ENCODE results near the gene COL1A2. TPM values are rescaled to one million over a fixed set of nuclear protein-coding genes. Genes with fewer than 3 reads are reported as not detected.

COL1A2 gene
- total and polyA plus RNA-seq, 2 of the 4 experiments (the other 2 are of a cell fraction) = 1,211 to 4,454 TPM

GRCh38 chr7:94374231-94374630, 20.5 kb upstream of the COL1A2 start:
- H3K9me3 ChIP-seq (ENCODE audit: control insufficient read depth, insufficient read depth, low read length) = no peaks in the 10 kb centered on the region
- H2BK120ac ChIP-seq (ENCODE audit: low read depth, low read length) = peak overlapping the region; percentile 95
- intact Hi-C loops (cut with micrococcal nuclease) (loop anchor here (1.0 to 2.0 kb wide), 3 partner anchors 25 to 77 kb away; no protein-coding TSS in a partner anchor), in situ Hi-C loops (cut with MboI; ENCODE audit: low sequenced_read_pairs) (no loop called here), dilution Hi-C loops (cut with HindIII; ENCODE audit: low sequenced_read_pairs, unreplicated experiment) (no loop called here)
- no peaks in the 10 kb centered on the region for H3K36me3 ChIP-seq (ENCODE audit: control insufficient read depth, insufficient read depth, low read length)
- peak overlapping the region; percentile 97 for H4K5ac ChIP-seq (ENCODE audit: low read depth, low read length)
- peak overlapping the region; percentile 41; the same call in 1 of the 2 replicates for H3K4me3 ChIP-seq (ENCODE audit: insufficient read depth, low read depth, low read length)
- ChIA-PET POLR2A (ENCODE audit: unreplicated experiment) (interaction anchor here (0.7 to 5.0 kb wide), 10 partner anchors 8 to 77 kb away, joined by 3 to 79 read pairs (median 12); partner anchors contain the start of gene COL1A2), CTCF (interaction anchor here (1.1 to 3.2 kb wide), 2 partner anchors 20 to 78 kb away, joined by 3 to 19 read pairs; partner anchors contain the start of gene COL1A2)
- peak overlapping the region; percentile 97 for H3K18ac ChIP-seq (ENCODE audit: low read depth, low read length)
- H3K4ac ChIP-seq (ENCODE audit: low read depth, low read length) = peak overlapping the region; percentile 90
- WGBS, 2 experiments (ENCODE audit: extremely low coverage in 2 of 2, insufficient read length in 1 of 2) = no CpG with 5 or more reads among the region's 2 CpGs
- no TSS peak for BruUV-seq (replicated peaks)
- H2BK15ac ChIP-seq (ENCODE audit: low read depth, low read length) = peak overlapping the region; percentile 92
- no peaks in the 10 kb centered on the region for H4K20me1 ChIP-seq (ENCODE audit: insufficient read depth, low read length)
- peaks cover 16 to 30% of the 10 kb centered on the region in 2 experiments; a peak in 3 of 4 replicates for H3K79me1 ChIP-seq (ENCODE audit: low read depth in 1 of 2, low read length in 2 of 2)
- peak overlapping the region; percentile 90 for H3K4me2 ChIP-seq (ENCODE audit: low read depth, low read length)
- H3K14ac ChIP-seq (replicated peaks; ENCODE audit: low read depth, low read length) = peak overlapping the region; percentile 99
- peaks cover 13% of the 10 kb centered on the region for H3K4me1 ChIP-seq (ENCODE audit: control insufficient read depth, insufficient read depth, low read length)
- peak; percentile 93 for DNase-seq
- peak overlapping the region; percentile 96 for H2BK20ac ChIP-seq (ENCODE audit: low read depth, low read length)
- H3K9ac ChIP-seq (ENCODE audit: low read depth, low read length) = peak overlapping the region; percentile 92
- H3K9me1 ChIP-seq (ENCODE audit: insufficient read depth, low read length) = no peaks in the 10 kb centered on the region; the same call in 1 of the 2 replicates
- no peak overlapping the region for H2AFZ ChIP-seq (replicated peaks; ENCODE audit: low read length, poor library complexity)
- peak; percentile 85 for ATAC-seq (ENCODE audit: low read depth)
- peak overlapping the region; percentile 90 for H2AK9ac ChIP-seq (replicated peaks; ENCODE audit: low read depth, low read length, poor library complexity)
- H3K27ac ChIP-seq (ENCODE audit: insufficient read depth, low read length) = peak overlapping the region; percentile 100
- no peaks in the 10 kb centered on the region for H3K27me3 ChIP-seq (ENCODE audit: control insufficient read depth, insufficient read depth, low read length)
- peak overlapping the region; percentile 96 for H3K23ac ChIP-seq (ENCODE audit: low read depth, low read length)
- peak overlapping the region; percentile 99 for H4K91ac ChIP-seq (ENCODE audit: insufficient read depth, low read depth, low read length)
- peak overlapping the region; percentile 100 for H2BK5ac ChIP-seq (ENCODE audit: low read depth, low read length, poor library complexity, severe bottlenecking)
- H4K8ac ChIP-seq (ENCODE audit: low read depth in 2 of 2, low read length in 2 of 2) = peak overlapping the region; percentile 81 to 99
- peak overlapping the region; percentile 100 for H3K56ac ChIP-seq (ENCODE audit: extremely low read depth, insufficient read depth, low read length)
- H2AK5ac ChIP-seq (ENCODE audit: low read depth, low read length) = peak overlapping the region; percentile 80; the same call in 1 of the 2 replicates
- TF ChIP-seq USF2 (IDR thresholded peaks at IDR 0.05; ENCODE audit: low read depth, low read length) = no peak
- peak; percentile 90 for TF ChIP-seq POLR2A (IDR thresholded peaks at IDR 0.05; ENCODE audit: low read depth, low read length)
- TF ChIP-seq RAD21 (IDR thresholded peaks at IDR 0.05; ENCODE audit: low read length) = peak; percentile 49
- no peak for TF ChIP-seq RCOR1 (IDR thresholded peaks at IDR 0.05; ENCODE audit: insufficient replicate concordance, low read length)
- TF ChIP-seq MAFK (IDR thresholded peaks at IDR 0.05; ENCODE audit: low read depth, low read length) = no peak
- TF ChIP-seq FOS (IDR thresholded peaks at IDR 0.05; ENCODE audit: low read depth, low read length) = no peak
- TF ChIP-seq CEBPB (IDR thresholded peaks at IDR 0.05; ENCODE audit: low read depth, low read length) = peak; percentile 15; the same call in 1 of the 2 replicates
- peak; percentile 77; the same call in 1 of the 2 replicates for TF ChIP-seq MXI1 (IDR thresholded peaks at IDR 0.05; ENCODE audit: borderline replicate concordance, low read depth, low read length)
- TF ChIP-seq BHLHE40 (IDR thresholded peaks at IDR 0.05; ENCODE audit: low read depth, low read length) = no peak
- TF ChIP-seq NFE2L2 (IDR thresholded peaks at IDR 0.05; ENCODE audit: low read depth, low read length) = no peak
- TF ChIP-seq ELK1 (IDR thresholded peaks at IDR 0.05; ENCODE audit: borderline replicate concordance, low read depth, low read length) = no peak
- TF ChIP-seq RFX5 (IDR thresholded peaks at IDR 0.05; ENCODE audit: low read depth, low read length) = no peak
- peak; percentile 57; the same call in 1 of the 2 replicates for TF ChIP-seq MAZ (IDR thresholded peaks at IDR 0.05; ENCODE audit: borderline replicate concordance, low read depth, low read length)
- TF ChIP-seq CHD1 (IDR thresholded peaks at IDR 0.05; ENCODE audit: low read depth, low read length) = no peak
- no peak; the same call in 1 of the 2 replicates for TF ChIP-seq CTCF (conservative IDR thresholded peaks at IDR 0.05; ENCODE audit: low read depth, low read length)
